ENCODE data around the gene KCNE2.

KCNE2 gene

DNA sequence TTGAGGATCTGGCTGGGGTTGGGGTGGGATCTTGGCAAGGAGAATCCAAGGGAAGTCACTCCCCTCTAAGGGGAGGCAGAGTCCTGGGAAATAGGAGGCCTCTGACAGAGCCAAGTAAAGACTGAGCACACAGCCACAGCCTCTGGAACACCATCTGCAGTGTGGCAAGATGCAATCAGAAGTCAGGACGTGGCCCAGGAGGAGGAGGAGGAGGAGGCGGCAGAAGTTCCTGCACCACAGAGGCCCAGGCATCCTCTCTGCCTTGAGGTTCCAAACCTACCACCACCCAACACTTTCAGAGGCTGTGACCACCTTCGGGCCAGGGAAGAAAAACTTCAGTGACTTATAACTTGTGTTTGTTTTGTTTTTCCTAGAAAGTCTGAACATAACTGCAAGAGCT is 23.7 kb upstream of the KCNE2 start:
- no peak for DNase-seq
- no peak overlapping the region for H3K27ac ChIP-seq (ENCODE audit: low read depth, low read length)
- H4K12ac ChIP-seq (ENCODE audit: low read depth, low read length), result no peak overlapping the region
- H3K23ac ChIP-seq (ENCODE audit: low read length), result no peak overlapping the region
- no peaks in the 10 kb centered on the region for H3K36me3 ChIP-seq (ENCODE audit: control insufficient read depth in 1 of 2, insufficient read depth in 2 of 2, low read length in 2 of 2)
- H4K91ac ChIP-seq (ENCODE audit: low read depth, low read length), result no peak overlapping the region
- no peak overlapping the region for H2AFZ ChIP-seq (ENCODE audit: insufficient read depth, low read length, poor library complexity)
- H3K9me3 ChIP-seq (ENCODE audit: insufficient read depth, low read depth, low read length), result peaks cover 2% of the 10 kb centered on the region
- no peak overlapping the region for H3K4ac ChIP-seq (ENCODE audit: low read depth, low read length)
- no CpG with 5 or more reads among the region's 3 CpGs for WGBS (ENCODE audit: extremely low coverage, insufficient coverage, insufficient read length)
- no peaks in the 10 kb centered on the region for H3K27me3 ChIP-seq (ENCODE audit: insufficient read depth, low read length)
- H4K8ac ChIP-seq (ENCODE audit: low read depth, low read length), result no peak overlapping the region
- no peak overlapping the region for H2BK120ac ChIP-seq (ENCODE audit: insufficient read depth, low read length, poor library complexity)
- no peak overlapping the region for H2AK5ac ChIP-seq (ENCODE audit: low read length)
- no peak overlapping the region for H3K14ac ChIP-seq (ENCODE audit: low read length)
- H3K4me1 ChIP-seq (ENCODE audit: control insufficient read depth in 1 of 2, insufficient read depth in 2 of 2, low read length in 2 of 2), result peaks cover 0 to 8% of the 10 kb centered on the region in 2 experiments
- no peak overlapping the region for H2BK5ac ChIP-seq (ENCODE audit: low read depth, low read length, poor library complexity)
- H2BK12ac ChIP-seq (ENCODE audit: low read length), result no peak overlapping the region
- H3K4me2 ChIP-seq (ENCODE audit: low read length), result no peak overlapping the region
- no peak overlapping the region for H3K9ac ChIP-seq (ENCODE audit: low read length)
- no peaks in the 10 kb centered on the region for H3K79me1 ChIP-seq (ENCODE audit: low read length)
- no peak overlapping the region for H3K18ac ChIP-seq (ENCODE audit: low read length)
- no peaks in the 10 kb centered on the region for H3K79me2 ChIP-seq (ENCODE audit: control insufficient read depth, insufficient read depth, low read length, poor library complexity)
- no peak overlapping the region for H3K4me3 ChIP-seq (ENCODE audit: low read depth, low read length)

DNA sequence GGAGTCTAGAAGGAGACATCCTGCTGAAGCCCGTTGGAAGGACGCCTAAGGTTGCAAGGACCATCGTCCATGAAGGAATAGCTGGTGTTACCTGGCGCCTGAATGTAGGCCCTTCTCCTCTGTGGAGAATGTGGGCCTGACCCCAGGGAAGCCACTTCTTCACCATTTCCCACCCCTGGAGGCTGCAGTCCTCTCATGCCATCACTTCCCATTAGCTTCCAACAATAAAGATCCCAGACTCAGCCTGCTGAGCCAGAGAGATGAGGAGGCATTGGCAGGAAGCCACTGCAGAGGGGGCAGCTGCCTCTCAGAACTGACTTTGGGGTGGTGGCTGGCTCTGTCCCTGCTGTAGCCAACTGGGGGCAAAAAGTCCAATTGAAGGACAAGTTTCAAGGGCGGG is 21.3 kb upstream of the KCNE2 start:
- H3K4me3 ChIP-seq (ENCODE audit: low read depth, low read length), result no peak overlapping the region

DNA sequence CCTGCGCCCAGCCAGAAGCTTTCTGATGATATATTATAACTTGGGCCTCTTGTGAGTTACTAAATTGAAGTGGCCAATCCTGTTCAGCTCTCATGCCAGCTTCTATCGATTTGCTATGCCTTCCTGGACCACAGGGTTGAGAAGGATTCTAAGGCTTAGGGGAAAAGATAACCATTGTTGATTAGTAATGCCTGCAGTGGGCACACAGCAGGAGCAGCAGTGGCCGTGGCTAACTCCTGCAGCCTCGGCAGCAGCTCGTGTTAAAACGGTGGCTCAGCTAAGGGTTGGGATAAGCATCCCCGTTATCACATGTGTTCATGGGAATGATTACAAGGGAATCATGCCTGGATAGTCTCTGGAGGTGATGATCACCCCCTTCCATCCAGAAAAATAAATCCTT is 20.5 kb upstream of the KCNE2 start:
- H3K4ac ChIP-seq (ENCODE audit: low read depth, low read length), result no peak overlapping the region
- no peak overlapping the region for H3K9ac ChIP-seq (ENCODE audit: low read length)
- H2BK5ac ChIP-seq (ENCODE audit: low read depth, low read length, poor library complexity), result no peak overlapping the region
- H3K4me2 ChIP-seq (ENCODE audit: low read length), result no peak overlapping the region
- no peaks in the 10 kb centered on the region for H3K9me3 ChIP-seq (ENCODE audit: insufficient read depth, low read depth, low read length)
- no peaks in the 10 kb centered on the region for H3K27me3 ChIP-seq (ENCODE audit: insufficient read depth, low read length)
- H3K23ac ChIP-seq (ENCODE audit: low read length), result no peak overlapping the region
- H4K12ac ChIP-seq (ENCODE audit: low read depth, low read length), result no peak overlapping the region
- H3K36me3 ChIP-seq (ENCODE audit: control insufficient read depth in 1 of 2, insufficient read depth in 2 of 2, low read length in 2 of 2), result no peaks in the 10 kb centered on the region
- no peaks in the 10 kb centered on the region for H3K79me1 ChIP-seq (ENCODE audit: low read length)
- no peak overlapping the region for H3K18ac ChIP-seq (ENCODE audit: low read length)
- H2AK5ac ChIP-seq (ENCODE audit: low read length), result no peak overlapping the region
- no peak overlapping the region for H2BK12ac ChIP-seq (ENCODE audit: low read length)
- H3K27ac ChIP-seq (ENCODE audit: low read depth, low read length), result no peak overlapping the region
- DNase-seq, result no peak
- H3K4me3 ChIP-seq (ENCODE audit: low read depth, low read length), result no peak overlapping the region
- no peak overlapping the region for H2BK120ac ChIP-seq (ENCODE audit: insufficient read depth, low read length, poor library complexity)
- H4K91ac ChIP-seq (ENCODE audit: low read depth, low read length), result no peak overlapping the region
- H2AFZ ChIP-seq (ENCODE audit: insufficient read depth, low read length, poor library complexity), result no peak overlapping the region
- no peak overlapping the region for H3K14ac ChIP-seq (ENCODE audit: low read length)
- no peaks in the 10 kb centered on the region for H3K79me2 ChIP-seq (ENCODE audit: control insufficient read depth, insufficient read depth, low read length, poor library complexity)
- no peaks in the 10 kb centered on the region for H3K4me1 ChIP-seq (ENCODE audit: control insufficient read depth in 1 of 2, insufficient read depth in 2 of 2, low read length in 2 of 2)
- no peak overlapping the region for H4K8ac ChIP-seq (ENCODE audit: low read depth, low read length)
- no CpG with 5 or more reads among the region's 7 CpGs for WGBS (ENCODE audit: extremely low coverage, insufficient coverage, insufficient read length)

More for the DNA sequence above, 21.3 kb upstream of the KCNE2 start:
- Histone ChIP-seq H3K27ac (ENCODE audit: low read depth, low read length) (no peak overlapping the region), H2BK12ac (ENCODE audit: low read length) (no peak overlapping the region), H3K36me3 (ENCODE audit: control insufficient read depth in 1 of 2, insufficient read depth in 2 of 2, low read length in 2 of 2) (no peaks in the 10 kb centered on the region), H4K12ac (ENCODE audit: low read depth, low read length) (no peak overlapping the region), H3K27me3 (ENCODE audit: insufficient read depth, low read length) (no peaks in the 10 kb centered on the region), H3K4me1 (ENCODE audit: control insufficient read depth in 1 of 2, insufficient read depth in 2 of 2, low read length in 2 of 2) (peaks cover 0 to 6% of the 10 kb centered on the region in 2 experiments), H3K79me2 (ENCODE audit: control insufficient read depth, insufficient read depth, low read length, poor library complexity) (no peaks in the 10 kb centered on the region), H3K23ac (ENCODE audit: low read length) (no peak overlapping the region), H4K8ac (ENCODE audit: low read depth, low read length) (no peak overlapping the region), H2BK120ac (ENCODE audit: insufficient read depth, low read length, poor library complexity) (no peak overlapping the region), H2BK5ac (ENCODE audit: low read depth, low read length, poor library complexity) (no peak overlapping the region), H3K9me3 (ENCODE audit: insufficient read depth, low read depth, low read length) (peaks cover under 1% of the 10 kb centered on the region), H3K79me1 (ENCODE audit: low read length) (no peaks in the 10 kb centered on the region), H3K14ac (ENCODE audit: low read length) (no peak overlapping the region), H4K91ac (ENCODE audit: low read depth, low read length) (no peak overlapping the region), H3K9ac (ENCODE audit: low read length) (no peak overlapping the region), H2AK5ac (ENCODE audit: low read length) (no peak overlapping the region), H3K4me2 (ENCODE audit: low read length) (no peak overlapping the region), H3K4ac (ENCODE audit: low read depth, low read length) (no peak overlapping the region), H2AFZ (ENCODE audit: insufficient read depth, low read length, poor library complexity) (no peak overlapping the region), H3K18ac (ENCODE audit: low read length) (no peak overlapping the region)
- WGBS (ENCODE audit: extremely low coverage, insufficient coverage, insufficient read length), result no CpG with 5 or more reads among the region's 5 CpGs
- no peak for DNase-seq

DNA sequence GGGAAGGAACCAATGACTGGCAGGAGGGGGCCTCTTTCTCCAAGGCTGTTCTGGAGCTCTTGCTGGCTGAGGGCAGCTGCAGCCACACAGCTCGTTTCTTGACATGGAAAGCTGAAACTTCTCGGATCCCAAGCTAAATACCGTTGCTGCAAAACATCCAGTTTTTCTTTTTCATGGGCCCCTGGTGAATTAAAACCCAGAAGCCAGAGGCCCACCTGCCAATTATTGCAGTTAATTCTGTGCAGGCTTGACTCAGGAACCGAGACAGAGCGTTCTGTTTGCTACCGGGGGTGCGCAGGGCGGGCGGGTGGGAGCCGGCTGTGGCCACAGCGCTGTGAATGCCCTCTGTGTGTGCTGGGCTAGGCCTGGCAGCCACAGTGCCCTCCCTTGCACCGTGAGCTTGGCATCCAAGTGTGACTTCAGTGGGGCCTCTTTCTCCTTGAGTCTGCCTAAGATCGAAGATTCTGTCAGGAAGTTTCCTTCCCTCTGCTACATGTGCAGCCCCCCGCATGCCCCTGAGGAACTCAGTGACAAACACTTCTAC is 19.9 kb upstream of the KCNE2 start:
- Histone ChIP-seq H2AFZ (ENCODE audit: insufficient read depth, low read length, poor library complexity) (no peak overlapping the region), H2BK12ac (ENCODE audit: low read length) (no peak overlapping the region), H2BK120ac (ENCODE audit: insufficient read depth, low read length, poor library complexity) (no peak overlapping the region), H2BK5ac (ENCODE audit: low read depth, low read length, poor library complexity) (no peak overlapping the region), H3K4me2 (ENCODE audit: low read length) (no peak overlapping the region), H3K36me3 (ENCODE audit: control insufficient read depth in 1 of 2, insufficient read depth in 2 of 2, low read length in 2 of 2) (no peaks in the 10 kb centered on the region), H3K18ac (ENCODE audit: low read length) (no peak overlapping the region), H3K4ac (ENCODE audit: low read depth, low read length) (no peak overlapping the region), H2AK5ac (ENCODE audit: low read length) (no peak overlapping the region), H3K27me3 (ENCODE audit: insufficient read depth, low read length) (no peaks in the 10 kb centered on the region), H3K79me2 (ENCODE audit: control insufficient read depth, insufficient read depth, low read length, poor library complexity) (no peaks in the 10 kb centered on the region), H3K4me3 (ENCODE audit: low read depth, low read length) (no peak overlapping the region), H3K9me3 (ENCODE audit: insufficient read depth, low read depth, low read length) (no peaks in the 10 kb centered on the region), H4K8ac (ENCODE audit: low read depth, low read length) (no peak overlapping the region), H3K4me1 (ENCODE audit: control insufficient read depth in 1 of 2, insufficient read depth in 2 of 2, low read length in 2 of 2) (no peaks in the 10 kb centered on the region), H4K91ac (ENCODE audit: low read depth, low read length) (no peak overlapping the region), H3K27ac (ENCODE audit: low read depth, low read length) (no peak overlapping the region), H3K14ac (ENCODE audit: low read length) (no peak overlapping the region), H3K79me1 (ENCODE audit: low read length) (no peaks in the 10 kb centered on the region), H3K9ac (ENCODE audit: low read length) (no peak overlapping the region), H3K23ac (ENCODE audit: low read length) (no peak overlapping the region), H4K12ac (ENCODE audit: low read depth, low read length) (no peak overlapping the region)
- no peak for DNase-seq
- WGBS (ENCODE audit: extremely low coverage, insufficient coverage, insufficient read length), result no CpG with 5 or more reads among the region's 14 CpGs
